Fibroblast of skin of scalp (primary cell): Measurements from ENCODE around the gene UPF2.

Source experiments
- DNase-seq: peaks from one replicate; pipeline ENCODE4 v3.0.0-alpha.2; 2013

The UPF2 gene

DNA sequence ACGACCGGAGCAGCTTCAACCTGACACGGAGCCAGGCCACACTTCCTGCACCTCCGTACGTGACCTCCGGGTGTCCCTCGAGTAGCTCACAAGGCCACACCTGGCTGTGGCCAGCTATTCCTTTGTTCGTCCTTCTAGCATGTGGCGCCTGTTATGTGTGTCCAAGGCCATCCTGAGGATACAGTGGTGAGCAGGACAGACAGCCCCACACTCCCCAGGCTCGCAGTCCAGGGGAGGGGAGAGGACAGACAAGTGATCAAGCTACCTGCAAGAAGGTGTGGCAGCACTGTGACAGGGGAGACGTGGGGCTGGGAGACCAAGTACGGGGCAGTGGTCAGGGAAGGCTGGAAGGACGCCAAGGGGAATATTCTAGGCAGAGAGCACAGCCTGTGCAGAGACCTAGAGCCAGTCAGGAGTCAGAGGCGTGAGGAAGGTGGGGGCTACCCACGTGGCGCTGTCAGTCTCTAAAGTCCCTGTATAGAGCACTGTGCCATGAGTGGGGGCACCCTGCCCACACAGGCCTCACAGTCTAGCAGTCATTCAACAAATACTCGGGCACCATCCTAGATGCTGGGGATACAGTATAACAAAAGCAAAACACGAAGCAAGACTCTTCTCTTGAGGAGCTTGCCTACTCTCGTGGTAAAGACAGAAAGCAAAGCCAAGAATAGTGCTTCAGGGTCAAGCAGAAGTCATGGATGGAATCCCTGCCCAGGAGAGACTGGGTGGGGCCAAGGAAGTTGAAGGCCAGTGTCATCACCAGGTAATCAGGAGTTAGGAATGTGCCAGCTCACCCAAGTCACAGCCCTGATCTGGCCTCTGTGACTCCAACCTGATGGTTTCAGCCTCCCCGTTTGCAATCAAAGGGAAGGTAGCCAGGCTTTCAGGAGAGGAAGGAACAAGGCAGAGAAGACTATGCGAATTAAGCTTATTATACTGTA is 160.9 kb downstream of the UPF2 start:
- DNase-seq = no peak

DNA sequence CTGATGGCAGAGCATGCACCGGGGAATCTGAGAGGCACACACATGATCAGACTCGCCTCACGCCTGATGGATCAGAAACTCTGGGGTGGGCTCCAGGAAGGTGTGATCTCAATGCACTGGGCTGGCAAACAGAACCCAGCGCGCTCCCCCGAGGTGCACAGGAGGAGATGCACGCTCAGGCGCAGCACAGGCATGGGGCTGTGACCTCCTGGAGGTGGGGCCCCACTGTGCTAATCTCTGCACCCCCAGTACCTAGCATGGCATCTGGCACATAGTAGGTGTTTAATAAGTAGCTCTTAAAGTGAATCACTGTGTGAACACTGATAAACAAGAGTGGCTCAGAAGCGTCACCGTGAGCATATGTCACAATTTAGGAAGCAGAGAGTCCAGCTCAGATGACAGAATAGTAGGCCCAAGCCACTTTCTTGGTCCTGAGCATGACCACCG is 161.6 kb downstream of the UPF2 start:
- DNase-seq = no peak

GRCh38 chr10:11880151-11881029 is 162.2 kb downstream of the UPF2 start:
- DNase-seq = no peak

GRCh38 chr10:11879387-11880094 is 163.1 kb downstream of the UPF2 start:
- DNase-seq = no peak

DNA sequence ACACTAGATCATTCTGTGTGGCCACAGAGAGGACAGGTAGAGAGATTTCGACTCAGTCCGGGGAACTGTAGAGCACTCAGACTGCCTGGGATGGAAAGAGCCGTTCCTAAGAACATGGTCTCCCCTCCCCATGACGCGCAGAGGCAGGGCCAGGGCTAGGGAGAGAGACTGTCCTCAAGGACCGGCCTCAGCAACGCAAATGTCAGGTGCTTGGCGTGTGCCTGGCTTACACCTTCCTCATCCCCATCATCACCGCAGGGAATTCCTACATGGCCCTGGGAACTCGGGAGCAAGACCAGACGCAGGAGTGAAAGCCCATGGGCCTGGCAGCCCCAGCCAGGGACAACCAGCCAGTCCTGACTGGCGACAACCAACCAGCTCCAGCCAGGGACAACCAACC is 163.8 kb downstream of the UPF2 start:
- no peak for DNase-seq

GRCh38 chr10:11877591-11877905 is 165.1 kb downstream of the UPF2 start:
- no peak for DNase-seq

- DNase-seq = no peak
These were observed 165.6 kb downstream of the UPF2 start for GRCh38 chr10:11876805-11877590.

GRCh38 chr10:11876324-11876723 is 166.3 kb downstream of the UPF2 start:
- DNase-seq = no peak

GRCh38 chr10:11875494-11876281 is 166.9 kb downstream of the UPF2 start:
- DNase-seq = peak; percentile 86

- DNase-seq = peak; percentile 43
These were observed 167.8 kb downstream of the UPF2 start for GRCh38 chr10:11874568-11875493.

DNA sequence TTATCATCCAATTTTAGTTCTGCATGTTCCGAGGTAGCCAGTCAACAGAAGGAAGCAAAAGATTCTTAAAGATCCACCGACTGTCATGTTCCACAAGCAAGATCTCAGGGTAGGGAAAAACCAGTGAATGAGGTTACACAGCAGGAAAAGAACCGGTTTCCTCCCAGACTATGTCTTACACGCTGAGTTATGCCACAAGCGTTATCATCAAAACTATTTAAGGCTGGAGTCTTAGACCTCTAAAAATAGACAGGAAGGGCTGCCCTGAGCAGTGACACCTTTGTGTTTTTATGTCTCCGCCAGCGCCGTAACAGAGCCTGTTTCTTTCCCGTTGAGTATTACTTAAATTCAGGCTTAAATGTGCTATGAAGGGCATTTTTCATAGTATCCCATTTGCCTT is 171.1 kb downstream of the UPF2 start:
- no peak for DNase-seq

DNA sequence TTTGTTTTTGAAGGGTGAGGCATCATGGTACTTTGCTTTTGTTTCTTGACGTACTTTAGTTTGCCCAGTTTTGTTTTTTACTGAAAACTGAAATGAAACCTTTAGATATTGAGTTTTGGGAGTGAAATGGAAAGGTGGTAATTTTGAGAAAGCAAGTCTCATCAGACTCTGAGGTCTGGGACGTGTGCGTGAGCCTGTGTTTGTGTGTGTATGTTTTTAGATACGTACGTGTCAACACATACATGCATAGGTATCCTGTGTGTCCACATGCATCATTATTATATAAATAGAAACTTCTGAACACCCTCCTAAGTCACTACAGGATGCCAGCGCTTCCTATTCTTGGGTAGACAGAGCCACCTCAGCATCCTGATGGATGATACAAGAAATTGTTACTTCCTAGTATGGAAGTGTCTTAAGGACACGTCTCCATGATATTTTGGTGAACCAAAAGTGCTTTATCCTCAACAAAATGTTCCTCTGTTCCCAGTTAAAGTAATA is 171.7 kb downstream of the UPF2 start:
- DNase-seq = no peak

DNA sequence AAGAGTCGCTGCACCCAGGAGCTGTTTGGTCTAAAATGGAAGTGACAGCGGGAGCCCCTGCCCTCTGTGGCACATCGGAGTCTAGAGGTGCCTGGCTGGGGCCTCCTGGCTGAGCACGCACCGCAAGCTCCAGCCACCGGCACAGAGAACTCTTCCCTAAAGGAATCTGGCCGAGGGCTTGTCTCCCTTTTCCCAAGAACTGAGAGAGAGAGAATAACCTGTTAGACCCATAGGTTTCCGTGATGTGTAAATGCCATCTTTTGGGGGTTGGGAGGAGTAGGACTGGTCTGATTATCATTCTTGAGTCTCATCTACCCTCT is 172.2 kb downstream of the UPF2 start:
- no peak for DNase-seq
